ENCODE measurements around the gene CADPS.

DNA sequence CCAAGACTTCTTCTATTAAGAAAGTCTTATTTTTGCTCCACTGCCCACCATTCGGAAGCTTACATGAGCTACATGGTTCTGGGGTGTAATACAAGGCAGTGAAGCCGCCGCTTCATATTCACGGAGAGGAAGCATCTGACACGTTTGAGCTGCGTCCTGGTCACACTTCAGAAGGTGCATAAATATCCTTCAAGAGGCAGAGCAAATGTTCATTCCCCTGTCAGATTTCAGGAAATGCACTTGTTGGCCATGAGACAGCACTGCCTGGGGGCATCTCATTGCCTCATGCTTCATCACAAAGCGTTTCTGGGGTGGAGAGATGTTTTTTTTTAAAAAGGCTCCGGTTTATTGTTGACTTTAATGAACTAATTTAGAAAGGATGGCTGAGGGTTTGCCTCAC, 119.9 kb downstream of the CADPS start:
- TF ChIP-seq, protein P1, sequence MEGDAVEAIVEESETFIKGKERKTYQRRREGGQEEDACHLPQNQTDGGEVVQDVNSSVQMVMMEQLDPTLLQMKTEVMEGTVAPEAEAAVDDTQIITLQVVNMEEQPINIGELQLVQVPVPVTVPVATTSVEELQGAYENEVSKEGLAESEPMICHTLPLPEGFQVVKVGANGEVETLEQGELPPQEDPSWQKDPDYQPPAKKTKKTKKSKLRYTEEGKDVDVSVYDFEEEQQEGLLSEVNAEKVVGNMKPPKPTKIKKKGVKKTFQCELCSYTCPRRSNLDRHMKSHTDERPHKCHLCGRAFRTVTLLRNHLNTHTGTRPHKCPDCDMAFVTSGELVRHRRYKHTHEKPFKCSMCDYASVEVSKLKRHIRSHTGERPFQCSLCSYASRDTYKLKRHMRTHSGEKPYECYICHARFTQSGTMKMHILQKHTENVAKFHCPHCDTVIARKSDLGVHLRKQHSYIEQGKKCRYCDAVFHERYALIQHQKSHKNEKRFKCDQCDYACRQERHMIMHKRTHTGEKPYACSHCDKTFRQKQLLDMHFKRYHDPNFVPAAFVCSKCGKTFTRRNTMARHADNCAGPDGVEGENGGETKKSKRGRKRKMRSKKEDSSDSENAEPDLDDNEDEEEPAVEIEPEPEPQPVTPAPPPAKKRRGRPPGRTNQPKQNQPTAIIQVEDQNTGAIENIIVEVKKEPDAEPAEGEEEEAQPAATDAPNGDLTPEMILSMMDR (conservative IDR thresholded peaks at IDR 0.05) = no peak
- no peak for TF ChIP-seq ZFX (IDR thresholded peaks at IDR 0.05)
